DOHH2 (cell line): ENCODE data around the gene MDM4.
"Not testable (repeated sequence)": the region's sequence is repeated elsewhere in the genome, so short reads cannot be mapped to it uniquely, and the experiment has no call there.

ENCODE experiments used
- H3F3A ChIP-seq: fragments of 200-600 bp; sonication (generic), shearing (Covaris generic); 2 replicates; pipeline ENCODE4 v1.6.0; 2016; ENCODE audit warnings: antibody characterized with exemption, mild to moderate bottlenecking; ENCODE audit not compliant: control insufficient read depth, insufficient read depth
- H3K27ac ChIP-seq: fragments of 200-600 bp; sonication (generic); 2 replicates; pipeline ENCODE4 v1.5.1; 2014; ENCODE audit warnings: low read depth, mild to moderate bottlenecking, low read length, moderate library complexity
- H3K27me3 ChIP-seq: fragments of 200-600 bp; sonication (generic); 2 replicates; pipeline ENCODE4 v1.6.1; 2014; ENCODE audit warnings: mild to moderate bottlenecking, low read length, mixed read lengths; ENCODE audit not compliant: control insufficient read depth
- H3K36me3 ChIP-seq: fragments of 200-600 bp; sonication (generic); 2 replicates; pipeline ENCODE4 v1.6.1; 2014; ENCODE audit warnings: mild to moderate bottlenecking, low read length, moderate library complexity, mixed read lengths; ENCODE audit not compliant: control insufficient read depth
- H3K4me1 ChIP-seq: fragments of 200-600 bp; sonication (generic); 2 replicates; pipeline ENCODE4 v1.6.1; 2014; ENCODE audit warnings: mild to moderate bottlenecking, low read length, mixed read lengths; ENCODE audit not compliant: control insufficient read depth
- H3K4me2 ChIP-seq: fragments of 200-600 bp; sonication (generic); 2 replicates; pipeline ENCODE4 v1.6.0; 2014; ENCODE audit warnings: mild to moderate bottlenecking, low read length, moderate library complexity
- H3K4me3 ChIP-seq: fragments of 200-600 bp; sonication (generic); 2 replicates; pipeline ENCODE4 v1.5.1; 2014; ENCODE audit warnings: mild to moderate bottlenecking, low read length, mixed read lengths
- H3K79me2 ChIP-seq: fragments of 200-600 bp; sonication (generic); 2 replicates; pipeline ENCODE4 v1.6.1; 2014; ENCODE audit warnings: mild to moderate bottlenecking, low read length, mixed read lengths; ENCODE audit not compliant: control insufficient read depth
- H3K9me2 ChIP-seq: fragments of 200-600 bp; sonication (generic); replicated peaks from 2 replicates; pipeline ENCODE4 v1.6.1; 2014; ENCODE audit warnings: mild to moderate bottlenecking, low read length, mixed read lengths; ENCODE audit not compliant: control insufficient read depth
- H3K9me3 ChIP-seq: fragments of 200-600 bp; sonication (generic); 2 replicates; pipeline ENCODE4 v1.6.1; 2014; ENCODE audit warnings: antibody characterized with exemption, low read length, mixed read lengths; ENCODE audit not compliant: control insufficient read depth, insufficient read depth
- H4K20me1 ChIP-seq: fragments of 200-600 bp; sonication (generic); 2 replicates; pipeline ENCODE4 v1.6.0; 2014; ENCODE audit warnings: low read depth, mild to moderate bottlenecking, antibody characterized with exemption, low read length, moderate library complexity; ENCODE audit not compliant: control insufficient read depth, insufficient read depth
- CTCF ChIP-seq: fragments of 200-600 bp; sonication (generic); IDR thresholded peaks from one replicate; pipeline ENCODE4 v1.5.1; 2014; ENCODE audit warnings: antibody characterized with exemption, mild to moderate bottlenecking, low read depth, low read length; ENCODE audit not compliant: poor library complexity, severe bottlenecking
- EZH2phosphoT487 ChIP-seq: fragments of 200-600 bp; sonication (generic); IDR thresholded peaks from 2 replicates; pipeline ENCODE4 v1.6.1; 2017; ENCODE audit warnings: borderline replicate concordance, mild to moderate bottlenecking, antibody characterized with exemption, low read length, moderate library complexity, mixed read lengths

The MDM4 gene

GRCh38 chr1:204511366-204511765 lies 4.8 kb upstream of the MDM4 start:
- no peaks in the 10 kb centered on the region for H3K9me2 ChIP-seq
- no peaks in the 10 kb centered on the region for H3K9me3 ChIP-seq
- 0 out of 2 replicates have a peak overlapping the region, but pooled peaks have one; percentile 10 for H3K4me3 ChIP-seq
- H3K27ac ChIP-seq = peak overlapping the region; percentile 95
- H3K4me2 ChIP-seq = peak overlapping the region; percentile 73
- peaks cover 53% of the 10 kb centered on the region for H3F3A ChIP-seq
- peaks cover 2% of the 10 kb centered on the region for H3K79me2 ChIP-seq
- peaks cover 85% of the 10 kb centered on the region for H3K4me1 ChIP-seq
- peaks cover 8% of the 10 kb centered on the region for H3K36me3 ChIP-seq
- H4K20me1 ChIP-seq = no peaks in the 10 kb centered on the region
- TF ChIP-seq EZH2phosphoT487 (no peak), CTCF (no peak)
- H3K27me3 ChIP-seq = no peaks in the 10 kb centered on the region

GRCh38 chr1:204513117-204513716 lies 3.0 kb upstream of the MDM4 start:
- peaks cover 87% of the 10 kb centered on the region for H3K4me1 ChIP-seq
- peak; percentile 20 for TF ChIP-seq CTCF
- TF ChIP-seq EZH2phosphoT487 = no peak
- peaks cover 20% of the 10 kb centered on the region for H3K79me2 ChIP-seq
- H3K4me3 ChIP-seq = peak overlapping the region; percentile 88
- H3F3A ChIP-seq = peaks cover 56% of the 10 kb centered on the region
- peaks cover 24% of the 10 kb centered on the region for H3K36me3 ChIP-seq
- H3K9me2 ChIP-seq = no peaks in the 10 kb centered on the region
- H4K20me1 ChIP-seq = no peaks in the 10 kb centered on the region
- H3K27me3 ChIP-seq = no peaks in the 10 kb centered on the region
- no peaks in the 10 kb centered on the region for H3K9me3 ChIP-seq
- H3K4me2 ChIP-seq = peak overlapping the region; percentile 73
- H3K27ac ChIP-seq = peak overlapping the region; percentile 95

GRCh38 chr1:204514828-204515227 lies 1.4 kb upstream of the MDM4 start:
- Histone ChIP-seq H3K9me3 (0 out of 2 replicates have a peak, but pooled peaks cover 6% of the 10 kb centered on the region), H3F3A (peaks cover 69% of the 10 kb centered on the region), H3K27me3 (no peaks in the 10 kb centered on the region), H4K20me1 (no peaks in the 10 kb centered on the region), H3K4me1 (peaks cover 87% of the 10 kb centered on the region), H3K9me2 (no peaks in the 10 kb centered on the region), H3K4me2 (peak overlapping the region; percentile 73), H3K79me2 (peaks cover 36% of the 10 kb centered on the region), H3K36me3 (peaks cover 40% of the 10 kb centered on the region), H3K27ac (peak overlapping the region; percentile 95), H3K4me3 (peak overlapping the region; percentile 88)
- TF ChIP-seq CTCF = no peak
- no peak for TF ChIP-seq EZH2phosphoT487

GRCh38 chr1:204517382-204517781 lies 1.2 kb downstream of the MDM4 start:
- Histone ChIP-seq H3K36me3 (peaks cover 55% of the 10 kb centered on the region), H3K4me3 (peak overlapping the region; percentile 88), H3K27ac (peak overlapping the region; percentile 95), H3F3A (peaks cover 79% of the 10 kb centered on the region), H3K79me2 (peaks cover 52% of the 10 kb centered on the region), H3K4me1 (peaks cover 86% of the 10 kb centered on the region), H3K4me2 (peak overlapping the region; percentile 73)
- not testable (repeated sequence) for H3K9me3 ChIP-seq, H3K27me3 ChIP-seq, H3K9me2 ChIP-seq, H4K20me1 ChIP-seq
